Stimulated activated CD4-positive, alpha-beta T cell treated with anti-CD3 and anti-CD28 coated beads, Interleukin-15, amount 100 ng/mL, for 24 hours (primary cell): ENCODE data around the gene SEC24D.
"Not testable (repeated sequence)": the region's sequence is repeated elsewhere in the genome, so short reads cannot be mapped to it uniquely, and the experiment has no call there.

Source experiments
- DNase-seq: peaks from one replicate; pipeline ENCODE4 v3.0.0-alpha.2; 2020

The SEC24D gene

DNA sequence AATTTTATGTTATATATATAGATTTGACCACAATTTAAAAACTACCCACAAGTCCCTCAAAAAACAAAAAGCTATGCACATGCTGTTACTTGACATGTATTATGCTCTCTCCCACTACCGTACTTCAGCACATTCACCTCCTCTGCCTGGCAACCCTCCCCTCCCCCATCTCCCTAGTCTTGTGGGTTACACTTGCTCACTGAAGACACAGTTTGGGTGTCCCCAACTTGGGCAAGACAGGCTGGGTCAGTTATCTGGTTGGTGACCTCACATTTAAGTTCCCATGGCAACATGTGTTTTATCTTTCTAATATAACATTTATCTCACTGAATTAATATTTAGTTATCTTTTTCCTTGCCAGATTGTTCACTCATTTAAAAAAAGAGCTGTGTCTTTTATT lies 32.7 kb downstream of the SEC24D start:
- DNase-seq: no peak

DNA sequence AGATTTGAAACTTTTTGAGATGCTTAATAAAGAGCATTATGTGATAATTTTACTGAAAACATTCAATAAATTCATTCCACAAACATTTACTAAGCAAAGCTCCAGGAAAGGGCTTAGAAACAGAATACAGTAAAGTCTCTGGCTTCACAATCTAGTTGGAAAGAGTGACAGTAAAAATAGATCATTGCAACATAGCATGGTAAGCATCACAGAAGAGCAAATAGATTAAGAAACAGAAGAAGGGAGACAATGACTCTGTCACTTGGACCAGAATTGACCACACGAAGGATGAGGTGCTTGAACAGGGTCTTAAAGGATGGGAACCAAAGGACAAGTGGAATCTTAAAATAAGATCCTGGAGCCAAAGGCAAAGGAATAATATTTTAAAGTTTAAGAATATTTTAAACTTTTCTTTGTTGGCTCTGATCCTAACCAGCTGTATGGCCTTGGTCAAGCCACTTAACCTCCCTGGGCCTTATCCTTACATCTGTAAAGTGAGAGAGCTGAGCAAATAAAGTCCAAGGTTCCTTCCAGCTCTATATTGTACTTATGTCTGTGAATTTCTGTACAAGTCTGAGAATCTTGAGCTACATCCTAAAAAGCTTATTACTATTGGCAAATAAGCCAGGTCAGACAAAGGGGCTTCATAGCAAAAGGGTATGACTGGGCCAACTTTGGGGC lies 33.9 kb downstream of the SEC24D start:
- no peak for DNase-seq

DNA sequence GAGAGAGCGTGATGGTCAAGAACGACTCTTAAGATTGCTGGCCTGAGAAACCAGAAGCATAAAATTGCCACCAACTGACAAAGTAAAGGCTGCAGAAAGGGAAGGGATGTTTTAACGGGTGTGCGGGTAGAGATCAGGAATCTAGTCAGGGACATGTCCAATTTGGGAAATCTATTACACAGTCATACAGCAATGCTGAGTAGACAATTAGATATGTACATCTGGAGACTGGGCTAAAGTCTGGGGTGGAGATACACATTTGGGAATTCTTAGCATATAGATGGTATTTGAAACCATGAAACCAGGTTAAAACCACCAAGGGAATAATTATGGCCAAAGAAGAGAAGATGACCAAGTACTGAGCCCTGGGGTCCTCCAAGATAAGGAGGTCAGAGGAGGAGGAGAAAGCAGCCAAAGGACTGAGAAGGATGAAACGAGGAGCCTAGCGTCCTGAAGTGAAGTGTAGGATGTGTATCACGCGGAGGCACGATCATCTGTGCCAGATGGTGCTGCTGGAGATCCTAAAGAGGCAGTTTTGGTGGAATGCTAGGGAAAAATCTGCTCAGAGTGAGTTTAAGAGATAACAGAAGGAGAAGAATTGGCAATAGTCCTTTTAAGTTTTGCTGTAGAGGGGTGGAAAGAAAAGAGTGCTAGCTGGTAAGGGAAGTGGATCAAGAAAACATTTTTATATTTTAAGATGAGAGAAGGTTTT lies 36.5 kb downstream of the SEC24D start:
- no peak for DNase-seq

DNA sequence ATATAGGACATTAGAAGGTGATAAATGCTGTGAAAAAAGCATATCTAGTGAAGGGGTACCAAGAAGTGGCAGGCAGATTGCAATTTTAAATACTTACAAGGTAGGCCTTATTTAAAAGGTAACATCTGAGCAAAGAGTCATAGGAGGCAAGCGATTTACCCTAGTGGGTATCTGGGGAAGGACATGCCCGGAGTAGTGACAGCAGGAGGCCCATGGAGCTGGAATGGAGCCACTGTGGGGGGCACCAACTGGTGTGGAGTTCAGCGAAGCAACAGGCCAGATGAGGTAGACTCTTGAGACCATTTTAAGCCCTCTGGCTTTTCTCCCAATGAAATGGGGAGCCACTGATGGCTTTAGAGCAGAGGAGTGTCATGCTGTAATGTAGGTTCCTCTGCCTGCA lies 37.3 kb downstream of the SEC24D start:
- no peak for DNase-seq

DNA sequence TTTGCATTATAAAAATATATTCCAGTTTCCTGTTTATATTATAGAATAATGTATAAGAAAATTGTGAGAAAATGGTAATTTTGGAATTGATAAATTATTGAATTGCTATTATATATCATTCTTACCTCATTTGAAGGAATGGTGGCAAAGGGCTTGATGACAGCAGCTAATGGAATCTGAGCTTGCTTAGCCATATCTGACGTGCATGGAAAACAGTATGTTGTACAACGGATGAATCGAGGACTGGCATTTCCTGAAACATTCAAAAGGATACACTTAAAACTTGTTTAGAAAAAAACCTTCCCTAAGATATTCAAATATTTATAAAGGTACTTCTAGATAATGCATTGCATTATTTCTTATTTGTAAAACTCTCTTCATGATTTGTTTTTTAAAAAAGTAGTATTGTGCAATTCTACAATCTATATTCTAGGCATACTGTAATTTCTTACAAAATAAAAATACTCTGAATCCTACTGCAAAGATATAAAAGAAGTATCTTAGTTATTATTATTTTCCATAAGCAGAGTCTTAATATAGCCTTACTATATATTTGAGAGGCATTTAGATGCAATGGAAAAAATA lies 38.3 kb downstream of the SEC24D start:
- DNase-seq: no peak

DNA sequence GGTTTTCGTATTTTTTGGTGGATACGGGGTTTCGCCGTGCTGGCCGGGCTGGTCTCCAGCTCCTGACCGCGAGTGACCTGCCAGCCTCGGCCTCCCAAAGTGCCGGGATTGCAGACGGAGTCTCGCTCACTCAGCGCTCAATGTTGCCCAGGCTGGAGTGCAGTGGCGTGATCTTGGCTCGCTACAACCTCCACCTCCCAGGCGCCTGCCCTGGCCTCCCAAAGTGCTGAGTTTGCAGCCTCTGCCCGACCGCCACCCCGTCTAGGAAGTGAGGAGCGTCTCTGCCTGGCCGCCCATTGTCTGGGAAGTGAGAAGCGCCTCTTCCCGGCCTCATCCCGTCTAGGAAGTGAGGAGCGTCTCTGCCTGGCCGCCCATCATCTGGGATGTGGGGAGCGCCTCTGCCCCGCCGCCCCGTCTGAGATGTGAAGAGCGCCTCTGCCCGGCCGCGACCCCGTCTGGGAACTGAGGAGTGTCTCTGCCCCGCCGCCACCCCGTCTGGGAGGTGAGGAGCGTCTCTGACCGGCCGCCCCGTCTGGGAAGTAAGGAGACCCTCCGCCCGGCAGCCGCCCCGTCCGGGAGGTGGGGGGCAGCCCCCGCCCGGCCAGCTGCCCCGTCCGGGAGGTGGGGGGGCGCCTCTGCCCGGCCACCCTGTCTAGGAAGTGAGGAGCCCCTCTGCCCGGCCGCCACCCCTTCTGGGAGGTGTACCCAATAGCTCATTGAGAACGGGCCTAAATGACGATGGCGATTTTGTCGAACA lies 44.1 kb downstream of the SEC24D start:
- DNase-seq: not testable (repeated sequence)

DNA sequence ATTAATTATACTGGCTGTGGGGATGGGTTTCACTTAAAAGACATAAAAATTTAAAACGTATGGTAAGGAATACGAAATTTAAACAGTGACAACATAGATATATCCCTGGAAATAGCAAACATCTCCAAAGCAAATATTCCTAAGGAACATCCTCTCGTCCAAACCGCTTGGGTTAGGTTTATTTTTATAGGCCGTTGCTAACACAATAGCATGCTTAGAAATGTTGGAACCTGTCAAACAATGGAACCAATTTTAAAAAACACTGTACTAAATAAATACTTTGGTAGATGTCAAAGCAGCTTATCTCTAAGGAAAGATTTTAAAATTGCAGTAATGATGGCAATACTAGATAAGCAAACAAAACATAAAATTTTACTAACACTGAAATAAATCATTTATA lies 45.4 kb downstream of the SEC24D start:
- DNase-seq: no peak

DNA sequence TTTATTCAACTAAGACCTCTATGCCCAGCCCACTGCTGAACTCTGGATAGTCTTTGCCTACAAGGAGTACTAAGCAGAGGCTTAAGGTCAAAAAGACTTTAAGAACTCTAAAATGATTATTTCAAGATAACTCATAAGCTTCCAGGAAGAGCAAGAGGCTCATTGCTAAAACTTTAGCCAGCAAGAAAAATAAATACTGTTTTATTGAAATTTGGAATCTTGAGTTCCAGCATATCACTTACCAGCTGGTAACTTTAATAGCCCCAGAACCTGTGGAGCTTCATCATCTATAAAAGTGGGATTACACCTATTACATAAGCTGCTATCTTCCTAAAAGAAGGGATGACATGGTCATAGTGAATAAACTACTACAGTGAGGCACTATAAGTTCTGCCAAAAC lies 47.0 kb downstream of the SEC24D start:
- DNase-seq: no peak

DNA sequence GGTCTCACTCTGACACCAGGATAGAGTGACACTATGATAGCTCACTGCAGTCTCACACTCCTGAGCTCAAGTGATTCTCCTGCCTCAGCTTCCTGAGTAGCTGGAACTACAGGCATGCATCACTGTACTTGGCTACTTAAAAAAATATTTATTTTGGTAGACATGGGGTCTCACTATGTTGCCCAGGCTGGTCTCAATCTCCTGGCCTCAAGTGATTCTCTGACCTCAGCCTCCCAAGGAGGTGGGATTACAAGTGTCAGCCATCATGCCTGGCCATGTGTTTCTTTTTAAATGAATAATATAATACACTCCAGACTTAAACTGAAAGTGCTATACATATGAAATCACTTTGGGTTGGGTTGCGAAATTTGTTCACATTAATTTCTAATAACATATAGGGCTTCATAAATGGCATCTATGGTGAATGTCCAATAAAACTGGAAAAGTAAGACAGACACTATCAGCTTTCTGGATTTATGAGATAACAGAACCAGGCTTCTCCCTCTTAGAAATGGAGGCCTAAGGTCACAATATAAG lies 48.0 kb downstream of the SEC24D start:
- no peak for DNase-seq

DNA sequence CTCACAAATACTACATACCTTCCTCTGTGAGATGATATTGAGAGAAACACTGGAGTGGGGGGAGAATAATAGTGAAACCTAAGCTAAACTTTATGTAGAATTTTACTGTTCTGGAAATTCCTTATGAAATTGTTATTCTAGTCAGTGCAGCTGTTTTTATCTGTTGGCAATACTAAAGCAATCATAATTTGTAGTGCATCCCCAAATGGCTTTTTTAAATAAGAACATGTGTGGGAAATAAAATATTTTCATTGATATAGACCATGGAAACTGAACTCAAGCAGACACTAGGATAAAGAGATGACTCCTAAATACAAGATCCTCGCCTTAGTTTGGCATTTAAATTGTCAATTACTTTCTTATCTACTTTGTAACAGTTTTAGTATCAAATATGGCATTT lies 51.1 kb downstream of the SEC24D start:
- no peak for DNase-seq

DNA sequence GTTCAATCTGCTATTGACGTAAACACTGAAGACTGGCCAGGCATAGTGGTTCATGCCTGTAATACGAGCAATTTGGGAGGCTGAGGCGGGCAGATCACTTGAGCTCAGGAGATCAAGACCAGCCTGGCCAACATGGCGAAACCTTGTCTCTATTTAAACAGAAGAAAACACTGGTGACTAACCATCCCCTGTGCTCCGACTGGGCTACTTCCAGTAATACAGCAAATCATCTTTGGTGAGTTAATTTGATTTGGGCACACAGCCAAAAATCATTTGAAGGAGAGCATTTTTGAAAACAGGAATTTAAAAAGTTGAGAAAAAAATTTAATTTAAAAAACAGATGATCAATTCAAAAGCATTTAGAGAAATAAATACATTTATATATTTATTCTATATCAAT lies 52.0 kb downstream of the SEC24D start:
- DNase-seq: no peak

DNA sequence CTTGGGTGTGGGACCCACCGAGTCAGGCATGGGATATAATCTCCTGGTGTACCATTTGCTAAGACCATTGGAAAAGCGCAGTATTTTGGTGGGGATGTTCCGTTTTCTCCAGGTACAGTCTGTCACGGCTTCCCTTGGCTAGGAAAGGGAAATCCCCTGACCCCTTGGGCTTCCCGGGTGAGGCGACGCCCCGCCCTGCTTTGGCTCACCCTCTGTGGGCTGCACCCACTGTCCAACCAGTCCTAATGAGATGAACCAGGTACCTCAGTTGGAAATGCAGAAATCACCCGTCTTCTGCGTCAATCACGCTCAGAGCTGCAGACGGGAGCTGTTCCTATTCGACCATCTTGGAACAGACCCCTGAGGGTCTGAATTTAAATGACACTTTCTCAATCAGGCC lies 53.0 kb downstream of the SEC24D start:
- DNase-seq: not testable (repeated sequence)

DNA sequence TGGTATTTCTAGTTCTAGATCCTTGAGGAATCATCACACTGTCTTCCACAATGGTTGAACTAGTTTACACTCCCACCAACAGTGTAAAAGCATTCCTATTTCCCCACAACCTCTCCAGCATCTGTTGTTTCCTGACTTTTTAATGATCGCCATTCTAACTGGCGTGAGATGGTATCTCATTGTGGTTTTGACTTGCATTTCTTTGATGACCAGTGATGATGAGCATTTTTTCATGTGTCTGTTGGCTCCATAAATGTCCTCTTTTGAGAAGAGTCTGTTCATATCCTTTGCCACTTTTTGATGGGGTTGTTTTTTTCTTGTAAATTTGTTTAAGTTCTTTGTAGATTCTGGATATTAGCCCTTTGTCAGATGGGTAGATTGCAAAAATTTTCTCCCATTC lies 58.3 kb downstream of the SEC24D start:
- DNase-seq: not testable (repeated sequence)

DNA sequence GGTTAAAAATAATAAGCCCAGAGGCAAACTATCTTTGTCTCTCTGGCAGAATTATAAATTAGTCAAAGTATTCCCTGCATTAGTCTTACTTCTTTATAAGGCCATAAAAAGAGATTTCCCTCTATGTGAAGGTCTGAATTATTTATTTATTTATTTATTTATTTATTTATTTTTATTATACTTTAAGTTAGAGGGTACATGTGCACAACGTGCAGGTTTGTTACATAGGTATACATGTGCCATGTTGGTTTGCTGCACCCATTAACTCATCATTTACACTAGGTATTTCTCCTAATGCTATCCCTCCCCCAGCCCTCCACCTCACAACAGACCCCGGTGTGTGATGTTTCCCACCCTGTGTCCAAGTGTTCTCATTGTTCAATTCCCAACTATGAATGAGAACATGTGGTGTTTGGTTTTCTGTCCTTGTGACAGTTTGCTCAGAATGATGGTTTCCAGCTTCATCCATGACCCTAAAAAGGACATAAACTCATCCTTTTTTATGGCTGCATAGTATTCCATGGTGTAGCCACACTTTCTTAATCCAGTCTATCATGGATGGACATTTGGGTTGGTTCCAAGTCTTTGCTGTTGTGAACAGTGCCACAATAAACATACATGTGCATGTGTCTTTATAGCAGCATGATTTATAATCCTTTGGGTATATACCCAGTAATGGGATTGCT lies 58.8 kb downstream of the SEC24D start:
- DNase-seq: not testable (repeated sequence)

DNA sequence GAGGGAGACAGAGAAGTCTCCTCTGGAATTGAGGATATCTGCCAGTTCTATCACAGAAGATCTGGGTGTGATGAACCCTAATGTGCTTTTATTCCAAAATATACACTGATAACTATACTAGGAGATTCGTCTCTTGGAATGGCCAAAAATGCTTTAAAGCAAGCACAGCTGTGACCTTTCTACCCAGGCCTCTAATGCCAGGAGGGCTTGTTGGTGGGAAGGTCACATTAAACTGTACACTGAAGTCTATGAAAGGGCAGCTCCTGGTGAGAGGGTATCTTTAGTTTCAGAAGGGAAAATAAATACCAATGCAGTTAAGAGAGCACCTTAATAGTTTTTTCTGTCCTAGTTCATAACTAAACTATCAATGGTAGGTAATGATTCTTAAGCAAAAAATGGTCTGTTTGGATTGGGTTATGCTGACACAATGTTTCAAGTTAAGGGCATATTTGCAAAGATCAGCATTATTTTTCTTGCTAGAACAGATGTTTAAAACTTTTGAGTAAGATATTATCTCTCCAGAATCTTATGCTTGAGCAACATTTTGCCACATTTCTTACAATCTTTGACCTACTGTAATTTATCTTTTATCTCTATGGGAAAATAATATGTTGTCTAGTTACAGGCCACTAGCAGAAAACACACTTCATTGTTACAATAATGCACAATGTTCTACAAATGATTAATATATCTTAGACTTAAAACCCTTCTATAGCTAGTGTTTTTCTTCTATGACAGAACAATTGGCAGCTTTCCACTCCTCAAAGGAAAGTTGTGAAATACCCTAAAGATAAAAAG lies 59.6 kb downstream of the SEC24D start:
- no peak for DNase-seq

DNA sequence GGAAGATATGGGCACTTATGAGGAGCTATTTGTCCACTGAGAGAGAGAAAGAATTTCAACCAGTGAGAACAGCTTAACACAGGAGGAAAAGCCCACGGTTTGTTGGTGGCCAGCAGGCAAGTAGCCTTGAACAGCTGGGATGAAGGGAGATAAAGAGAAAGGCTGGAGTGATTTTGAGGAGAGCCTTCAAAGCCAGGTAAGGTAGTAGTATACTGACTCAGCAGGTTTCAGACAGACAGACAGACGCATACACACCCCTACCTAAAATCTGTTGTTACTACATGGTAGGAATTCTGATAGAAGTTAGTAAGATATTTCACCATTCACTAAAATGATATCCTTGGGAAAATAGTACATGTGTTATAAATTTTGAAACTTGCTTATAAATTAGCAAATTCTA lies 60.5 kb downstream of the SEC24D start:
- DNase-seq: no peak

DNA sequence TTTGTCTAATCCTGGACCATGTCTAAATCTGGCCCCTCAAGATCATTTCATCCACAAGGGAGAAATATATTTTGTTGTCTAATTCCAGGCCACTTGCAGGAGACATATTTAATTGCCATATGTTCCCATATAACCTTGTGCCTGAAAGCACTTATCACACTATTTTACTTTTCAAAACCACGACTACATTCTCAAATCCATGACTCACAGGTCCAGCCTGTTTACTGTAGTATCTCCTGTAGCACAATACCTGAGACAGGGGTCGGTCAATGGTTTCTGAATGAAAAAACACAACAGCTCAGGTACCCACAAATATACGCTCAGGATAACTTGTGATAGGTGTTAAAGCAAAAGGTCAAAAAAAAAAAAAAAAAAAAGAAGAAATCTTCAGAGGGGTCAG lies 60.9 kb downstream of the SEC24D start:
- no peak for DNase-seq

DNA sequence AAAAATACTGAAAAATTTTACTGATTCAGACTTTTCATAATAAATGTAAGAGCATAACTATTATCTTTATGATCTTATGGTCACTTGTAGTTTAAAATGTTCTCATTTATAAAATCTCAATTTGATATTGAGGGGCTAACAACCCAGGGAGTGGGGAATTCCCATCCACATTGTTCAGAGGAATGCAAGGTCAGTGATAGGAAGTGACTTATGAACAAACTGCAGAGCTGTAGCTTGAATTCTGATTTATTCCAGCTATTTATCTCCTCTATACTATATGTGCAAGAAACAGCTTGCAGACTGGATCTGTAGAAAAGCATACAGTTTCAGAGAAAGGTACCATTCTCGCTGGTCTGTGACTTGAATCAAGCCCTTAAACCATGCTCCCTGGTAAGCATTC lies 61.6 kb downstream of the SEC24D start:
- no peak for DNase-seq

DNA sequence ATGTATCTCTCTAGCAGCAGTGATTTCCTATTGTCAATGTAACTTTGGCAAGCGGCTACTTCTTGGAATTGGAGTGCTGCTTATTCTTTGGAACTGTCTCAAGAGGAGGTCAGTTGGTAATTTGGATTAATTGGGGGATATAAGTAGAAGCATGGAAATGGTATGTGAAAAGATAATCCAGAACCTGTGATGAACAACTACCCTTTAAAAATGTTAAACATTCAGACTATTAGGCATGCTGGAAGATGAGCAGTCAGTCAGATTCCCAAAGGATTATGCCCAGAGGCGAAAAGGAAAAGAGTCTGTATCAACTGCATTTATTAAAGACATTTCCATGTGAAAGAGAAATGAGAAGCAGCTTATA lies 62.5 kb downstream of the SEC24D start:
- DNase-seq: no peak

DNA sequence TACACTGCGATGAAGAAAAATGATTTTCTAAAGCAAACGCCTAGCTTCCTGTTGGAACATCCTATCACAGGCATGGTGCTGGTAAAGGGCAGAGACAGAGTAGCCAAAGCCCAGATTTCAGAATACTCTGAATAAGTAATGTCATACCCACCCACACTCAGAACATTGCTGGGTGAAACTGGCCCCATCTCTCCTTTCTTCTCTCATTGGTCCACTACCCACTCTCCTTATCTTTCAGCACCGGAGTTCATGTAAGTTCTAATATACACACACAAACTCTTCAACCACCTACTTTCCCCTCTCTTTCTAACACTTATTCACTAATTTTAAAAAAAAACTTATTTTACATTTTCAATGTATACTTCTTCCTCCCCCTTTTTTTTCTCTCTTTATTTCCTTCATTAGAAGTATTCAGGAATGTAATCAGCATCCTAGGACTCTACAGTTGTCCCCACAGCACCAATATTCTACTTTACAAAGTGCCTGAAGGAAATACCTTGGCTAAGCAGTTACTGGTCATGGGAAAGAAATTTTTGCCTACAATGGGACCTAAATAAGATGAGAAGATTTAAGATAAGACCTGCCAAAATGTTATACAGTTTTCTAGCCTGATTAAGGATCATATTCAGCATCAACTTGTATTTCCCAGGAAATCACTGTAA lies 63.0 kb downstream of the SEC24D start:
- no peak for DNase-seq

DNA sequence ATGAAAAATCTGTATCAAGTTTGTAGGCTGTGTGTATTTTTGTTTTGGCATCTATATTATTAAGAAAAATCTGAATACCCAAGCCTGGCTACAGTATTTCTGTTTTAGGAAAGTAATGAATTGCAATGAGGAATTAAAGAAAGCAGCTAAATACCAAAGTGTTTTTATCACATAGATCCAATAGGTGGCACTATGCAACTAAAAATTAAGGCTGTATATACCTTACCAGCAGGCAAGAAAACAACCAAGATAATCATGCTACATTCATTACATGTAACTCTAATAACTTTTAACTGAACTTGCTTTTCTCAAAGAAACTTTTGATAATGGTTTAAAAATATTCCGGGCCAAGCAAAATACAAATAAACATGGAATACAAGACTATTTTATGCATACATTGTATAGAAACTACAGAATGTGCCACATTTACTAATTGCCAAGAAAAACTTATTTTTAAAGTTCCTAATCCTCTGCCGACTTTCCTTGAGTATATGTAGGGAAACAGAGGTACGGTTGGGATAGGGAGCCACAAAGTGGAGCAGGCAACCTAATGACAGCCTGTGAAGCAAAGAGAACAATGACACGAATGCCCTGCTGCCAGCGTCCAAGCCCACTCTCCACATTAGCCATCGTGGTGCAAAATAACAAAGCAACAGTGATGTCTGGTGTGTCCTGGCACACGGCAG lies 63.7 kb downstream of the SEC24D start:
- DNase-seq: no peak
